HCT116 (cell line): ENCODE measurements around the gene CLDN20. TPM values are rescaled to one million over a fixed set of nuclear protein-coding genes. Genes with fewer than 3 reads are reported as not detected.

ENCODE experiments used
- ATAC-seq: fragments of 200-7000 bp; cut with Tn5 transposase; 2 replicates; pipeline ENCODE4 v1.9.1; 2020; ENCODE audit warnings: mild to moderate bottlenecking, moderate library complexity
- BruUV-seq: library from RNA; stranded (reverse); fragments of 400-500 nt; replicated peaks from 2 replicates; lab custom pipeline; 2021; lab: Mats Ljungman, UMichigan
- CTCF ChIA-PET: fragments of 300-600 bp; sonication (Branson Sonifier 250); formaldehyde crosslinking; loops from one replicate; lab custom pipeline; 2021; ENCODE audit warnings: antibody characterized with exemption; lab: Charles Lee
- POLR2A ChIA-PET: fragments of 300-600, 350-600 bp; sonication (Branson Sonifier 250); formaldehyde crosslinking; loops from one replicate; lab custom pipeline; 2021; ENCODE audit warnings: antibody characterized with exemption; lab: Charles Lee
- RAD21 ChIA-PET, 2 experiments: fragments of 300-600 bp; sonication (Branson Sonifier 250); formaldehyde crosslinking; loops; one replicate each; lab custom pipeline; 2023; ENCODE audit warnings: low total read pairs in 2 of 2; ENCODE audit not compliant: uncharacterized antibody in 2 of 2, unreplicated experiment in 2 of 2, low non-redundant PET in 1 of 2; lab: Charles Lee
- DNase-seq: peaks from one replicate; pipeline ENCODE4 v3.0.0-alpha.2; 2010; ENCODE audit warnings: low read depth, low spot score
- H2AFZ ChIP-seq: fragments of 200-600 bp; shearing (Covaris generic), sonication (generic); 2 replicates; pipeline ENCODE4 v1.6.1; 2017; ENCODE audit warnings: low read depth, mixed run types, mixed read lengths, antibody characterized with exemption, low read length; ENCODE audit not compliant: poor library complexity, severe bottlenecking
- H3K27ac ChIP-seq: 2 replicates; pipeline ENCODE4 v1.5.1; 2012; ENCODE audit warnings: low read depth, low read length
- H3K27me3 ChIP-seq: fragments of 200-600 bp; sonication (generic); 2 replicates; pipeline ENCODE4 v1.6.1; 2016; ENCODE audit warnings: mixed run types, low read length, mixed read lengths; ENCODE audit not compliant: insufficient read depth
- H3K36me3 ChIP-seq, 2 experiments: fragments of 200-500 bp in 1 of 2; fragments of 200-600 bp in 1 of 2; sonication (Bioruptor generic) in 1 of 2; sonication (generic) in 1 of 2; 2 replicates each; pipeline versions ENCODE4 v1.5.1 to v1.6.1; 2014 to 2016; ENCODE audit warnings: low read length in 2 of 2, inconsistent platforms in 1 of 2, mixed read lengths in 1 of 2, mixed run types in 1 of 2; ENCODE audit not compliant: insufficient read depth in 2 of 2, control insufficient read depth in 1 of 2
- H3K4me1 ChIP-seq, 2 experiments: fragments of 200-600 bp in 1 of 2; sonication (generic) in 1 of 2; 2 replicates each; pipeline versions ENCODE4 v1.5.1 to v1.6.1; 2012 to 2017; ENCODE audit warnings: low read length in 2 of 2, inconsistent platforms in 1 of 2, mild to moderate bottlenecking in 1 of 2, mixed read lengths in 1 of 2, mixed run types in 1 of 2, moderate library complexity in 1 of 2; ENCODE audit not compliant: insufficient read depth in 2 of 2, control insufficient read depth in 1 of 2
- H3K4me2 ChIP-seq: fragments of 200-600 bp; sonication (generic); 2 replicates; pipeline ENCODE4 v1.6.1; 2017; ENCODE audit warnings: mixed run types, low read length, mixed read lengths
- H3K4me3 ChIP-seq, 2 experiments: fragments of 200-600 bp in 1 of 2; sonication (generic) in 1 of 2; replicated peaks in 1 of 2; 2 replicates each; pipeline ENCODE4 v1.5.1; 2011 to 2016; ENCODE audit warnings: low read length in 2 of 2, control low read depth in 1 of 2, low read depth in 1 of 2, mild to moderate bottlenecking in 1 of 2, mixed read lengths in 1 of 2, mixed run types in 1 of 2
- H3K79me2 ChIP-seq: fragments of 200-600 bp; sonication (generic); 2 replicates; pipeline ENCODE4 v1.6.1; 2017; ENCODE audit warnings: mild to moderate bottlenecking, mixed run types, low read length, moderate library complexity, mixed read lengths; ENCODE audit not compliant: insufficient read depth
- H3K9ac ChIP-seq: fragments of 200-600 bp; sonication (generic); 2 replicates; pipeline ENCODE4 v1.6.1; 2016; ENCODE audit warnings: low read length, mixed read lengths
- H3K9me2 ChIP-seq: fragments of 200-600 bp; sonication (generic), shearing (Covaris generic); 2 replicates; pipeline ENCODE4 v1.6.1; 2017; ENCODE audit warnings: mixed run types, mild to moderate bottlenecking, moderate library complexity; ENCODE audit not compliant: insufficient read depth
- H3K9me3 ChIP-seq, 2 experiments: fragments of 200-500 bp in 1 of 2; fragments of 200-600 bp in 1 of 2; sonication (Bioruptor generic) in 1 of 2; sonication (generic) in 1 of 2; 2 replicates each; pipeline ENCODE4 v1.6.1; 2014 to 2017; ENCODE audit warnings: low read length in 2 of 2, mixed read lengths in 2 of 2, inconsistent platforms in 1 of 2, low read depth in 1 of 2, mild to moderate bottlenecking in 1 of 2, mixed run types in 1 of 2, moderate library complexity in 1 of 2; ENCODE audit not compliant: control insufficient read depth in 1 of 2, insufficient read depth in 1 of 2
- H4K20me1 ChIP-seq: fragments of 200-600 bp; sonication (generic), shearing (Covaris generic); 2 replicates; pipeline ENCODE4 v1.6.1; 2017; ENCODE audit warnings: mixed run types, mild to moderate bottlenecking, moderate library complexity; ENCODE audit not compliant: insufficient read depth
- EGR1 ChIP-seq: IDR thresholded peaks from 2 replicates; pipeline ENCODE4 v1.6.1; 2012; ENCODE audit warnings: low read depth
- FOSL1 ChIP-seq: IDR thresholded peaks from 2 replicates; pipeline ENCODE4 v1.6.1; 2012; ENCODE audit warnings: low read depth
- RAD21 ChIP-seq: IDR thresholded peaks from 2 replicates; pipeline ENCODE4 v1.6.1; 2012; ENCODE audit warnings: low read depth, mild to moderate bottlenecking
- YY1 ChIP-seq: IDR thresholded peaks from 2 replicates; pipeline ENCODE4 v1.6.1; 2011; ENCODE audit warnings: low read length, low read depth, moderate library complexity, mild to moderate bottlenecking; ENCODE audit not compliant: insufficient replicate concordance; ENCODE audit errors: extremely low read depth
- intact Hi-C: fragments of 100-400 bp; cut with micrococcal nuclease; formaldehyde crosslinking; loops from 2 replicates; pipeline ENCODE4 v1.10.0; 2022
- total RNA-seq: library from RNA; stranded (reverse); gene quantifications from one replicate; pipeline ENCODE4 v1.2.1, GENCODE V29; 2021; ENCODE audit not compliant: unreplicated experiment
- TF ChIP-seq, protein P1 (sequence below): IDR thresholded peaks from 2 replicates; pipeline ENCODE4 v1.6.1; 2012; ENCODE audit warnings: low read depth

Gene CLDN20
- total RNA-seq, 1 experiment from 2014 or later = not detected

DNA sequence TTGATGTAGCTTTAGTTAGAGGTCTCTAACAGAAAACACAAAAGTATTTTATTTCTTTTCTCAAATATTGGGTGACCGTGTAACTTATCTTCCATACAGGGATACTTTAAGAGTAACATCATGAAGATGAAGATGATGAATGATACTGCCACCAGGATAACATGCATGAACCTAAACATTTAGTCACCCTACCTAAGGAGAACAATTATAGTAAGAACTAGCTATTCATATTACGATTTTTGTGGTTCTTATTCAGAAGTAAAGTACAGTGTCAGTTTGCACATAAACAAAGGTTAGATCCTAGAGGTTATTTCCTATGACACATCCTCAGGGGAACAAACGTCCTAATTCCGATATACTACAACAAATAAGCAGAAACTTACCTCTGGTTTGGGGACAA, 21.0 kb downstream of the CLDN20 start:
- RAD21 ChIA-PET = no interaction called here
- Histone ChIP-seq H3K27ac (no peak overlapping the region), H3K9me2 (no peaks in the 10 kb centered on the region), H3K4me2 (no peak overlapping the region), H3K9me3 (no peaks in the 10 kb centered on the region), H3K4me1 (no peaks in the 10 kb centered on the region), H3K9ac (no peak overlapping the region), H3K79me2 (peaks cover 3% of the 10 kb centered on the region; the same call in 1 of the 2 replicates), H3K27me3 (no peaks in the 10 kb centered on the region), H3K4me3 (no peak overlapping the region), H4K20me1 (no peaks in the 10 kb centered on the region), H2AFZ (no peak overlapping the region), H3K36me3 (peaks cover 3 to 13% of the 10 kb centered on the region in 2 experiments; a peak in 2 of 4 replicates)
- DNase-seq = no peak
- CTCF ChIA-PET = no interaction called here
- no peak for TF ChIP-seq YY1
- TF ChIP-seq, protein P1, sequence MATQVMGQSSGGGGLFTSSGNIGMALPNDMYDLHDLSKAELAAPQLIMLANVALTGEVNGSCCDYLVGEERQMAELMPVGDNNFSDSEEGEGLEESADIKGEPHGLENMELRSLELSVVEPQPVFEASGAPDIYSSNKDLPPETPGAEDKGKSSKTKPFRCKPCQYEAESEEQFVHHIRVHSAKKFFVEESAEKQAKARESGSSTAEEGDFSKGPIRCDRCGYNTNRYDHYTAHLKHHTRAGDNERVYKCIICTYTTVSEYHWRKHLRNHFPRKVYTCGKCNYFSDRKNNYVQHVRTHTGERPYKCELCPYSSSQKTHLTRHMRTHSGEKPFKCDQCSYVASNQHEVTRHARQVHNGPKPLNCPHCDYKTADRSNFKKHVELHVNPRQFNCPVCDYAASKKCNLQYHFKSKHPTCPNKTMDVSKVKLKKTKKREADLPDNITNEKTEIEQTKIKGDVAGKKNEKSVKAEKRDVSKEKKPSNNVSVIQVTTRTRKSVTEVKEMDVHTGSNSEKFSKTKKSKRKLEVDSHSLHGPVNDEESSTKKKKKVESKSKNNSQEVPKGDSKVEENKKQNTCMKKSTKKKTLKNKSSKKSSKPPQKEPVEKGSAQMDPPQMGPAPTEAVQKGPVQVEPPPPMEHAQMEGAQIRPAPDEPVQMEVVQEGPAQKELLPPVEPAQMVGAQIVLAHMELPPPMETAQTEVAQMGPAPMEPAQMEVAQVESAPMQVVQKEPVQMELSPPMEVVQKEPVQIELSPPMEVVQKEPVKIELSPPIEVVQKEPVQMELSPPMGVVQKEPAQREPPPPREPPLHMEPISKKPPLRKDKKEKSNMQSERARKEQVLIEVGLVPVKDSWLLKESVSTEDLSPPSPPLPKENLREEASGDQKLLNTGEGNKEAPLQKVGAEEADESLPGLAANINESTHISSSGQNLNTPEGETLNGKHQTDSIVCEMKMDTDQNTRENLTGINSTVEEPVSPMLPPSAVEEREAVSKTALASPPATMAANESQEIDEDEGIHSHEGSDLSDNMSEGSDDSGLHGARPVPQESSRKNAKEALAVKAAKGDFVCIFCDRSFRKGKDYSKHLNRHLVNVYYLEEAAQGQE = no peak
- TF ChIP-seq FOSL1 = no peak
- no TSS peak for BruUV-seq
- ATAC-seq = no peak
- intact Hi-C loops = no loop called here
- POLR2A ChIA-PET = no interaction called here

DNA sequence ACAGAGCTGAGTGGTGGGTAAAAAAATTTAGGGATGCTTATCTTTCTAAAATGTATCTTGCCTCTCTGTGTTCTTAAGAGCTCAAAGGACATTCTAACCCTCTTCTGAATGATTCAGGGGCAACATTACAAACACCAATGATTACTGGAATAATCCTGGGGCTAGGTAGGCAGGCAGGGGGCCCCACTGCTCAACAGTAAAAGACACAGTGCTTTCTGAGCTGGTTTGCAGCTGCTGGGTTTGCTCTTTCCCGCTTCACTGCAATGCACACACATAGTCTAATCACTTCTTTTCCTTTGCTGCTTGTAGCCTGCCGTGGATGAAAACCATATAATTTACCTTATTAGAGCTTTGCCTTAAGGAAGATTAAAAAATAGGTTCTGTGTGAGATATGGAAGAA, 23.9 kb downstream of the CLDN20 start:
- no peak overlapping the region for H2AFZ ChIP-seq
- H3K4me3 ChIP-seq = no peak overlapping the region
- H3K9me3 ChIP-seq = no peaks in the 10 kb centered on the region
- H4K20me1 ChIP-seq = no peaks in the 10 kb centered on the region
- H3K4me1 ChIP-seq = peaks cover 2% of the 10 kb centered on the region in 2 experiments
- no peaks in the 10 kb centered on the region for H3K9me2 ChIP-seq
- H3K36me3 ChIP-seq = peaks cover 3 to 16% of the 10 kb centered on the region in 2 experiments; a peak in 3 of 4 replicates
- H3K4me2 ChIP-seq = no peak overlapping the region
- H3K79me2 ChIP-seq = peaks cover 3% of the 10 kb centered on the region; the same call in 1 of the 2 replicates
- H3K27me3 ChIP-seq = no peaks in the 10 kb centered on the region
- intact Hi-C loops = no loop called here
- DNase-seq (no peak), ATAC-seq (no peak)
- RAD21 ChIA-PET = no interaction called here
- BruUV-seq = no TSS peak
- H3K27ac ChIP-seq = no peak overlapping the region
- POLR2A ChIA-PET = no interaction called here
- TF ChIP-seq EGR1 (no peak), RAD21 (0 out of 2 replicates have a peak, but pooled peaks have one; percentile 6)
- H3K9ac ChIP-seq = no peak overlapping the region
- CTCF ChIA-PET = no interaction called here
